Body of pancreas (tissue), 4 donors: ENCODE results near the gene FOXJ3.

Source experiments
- POLR2A ChIP-seq, 3 donors: fragments of 450-650 bp; IDR thresholded peaks; one replicate each; pipeline ENCODE4 v1.6.1; 2016; ENCODE audit warnings: antibody characterized with exemption in 3 of 3, mild to moderate bottlenecking in 2 of 3
- TF ChIP-seq, protein P1 (sequence below), 7 experiments: fragments of 450-650 bp in 4 of 7; fragments of 200-600 bp in 3 of 7; sonication (generic) in 3 of 7; IDR thresholded peaks; one replicate each; pipeline ENCODE4 v1.5.1; 2016 to 2019; ENCODE audit warnings: antibody characterized with exemption in 7 of 7

DNA sequence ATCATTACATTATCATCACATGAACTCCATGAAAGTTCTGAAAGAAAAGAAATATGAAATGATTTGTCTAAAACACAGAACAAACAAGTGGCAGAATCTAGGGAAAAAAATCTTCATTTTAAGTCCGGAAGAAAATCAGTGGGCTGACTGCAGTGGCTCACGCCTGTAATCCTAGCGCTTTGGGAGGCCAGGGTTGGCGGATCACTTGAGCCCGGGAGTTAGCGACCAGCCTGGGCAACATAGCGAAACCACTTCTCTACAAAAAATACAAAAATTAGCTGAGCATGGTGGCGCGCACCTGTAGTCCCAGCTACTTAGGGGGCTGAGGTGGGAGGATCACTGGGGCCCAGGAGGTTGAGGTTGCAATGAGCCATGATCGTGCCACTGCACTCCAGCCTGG lies 4.8 kb downstream of the FOXJ3 start:
- TF ChIP-seq POLR2A (IDR thresholded peaks at IDR 0.05) = no peak
- TF ChIP-seq, protein P1, sequence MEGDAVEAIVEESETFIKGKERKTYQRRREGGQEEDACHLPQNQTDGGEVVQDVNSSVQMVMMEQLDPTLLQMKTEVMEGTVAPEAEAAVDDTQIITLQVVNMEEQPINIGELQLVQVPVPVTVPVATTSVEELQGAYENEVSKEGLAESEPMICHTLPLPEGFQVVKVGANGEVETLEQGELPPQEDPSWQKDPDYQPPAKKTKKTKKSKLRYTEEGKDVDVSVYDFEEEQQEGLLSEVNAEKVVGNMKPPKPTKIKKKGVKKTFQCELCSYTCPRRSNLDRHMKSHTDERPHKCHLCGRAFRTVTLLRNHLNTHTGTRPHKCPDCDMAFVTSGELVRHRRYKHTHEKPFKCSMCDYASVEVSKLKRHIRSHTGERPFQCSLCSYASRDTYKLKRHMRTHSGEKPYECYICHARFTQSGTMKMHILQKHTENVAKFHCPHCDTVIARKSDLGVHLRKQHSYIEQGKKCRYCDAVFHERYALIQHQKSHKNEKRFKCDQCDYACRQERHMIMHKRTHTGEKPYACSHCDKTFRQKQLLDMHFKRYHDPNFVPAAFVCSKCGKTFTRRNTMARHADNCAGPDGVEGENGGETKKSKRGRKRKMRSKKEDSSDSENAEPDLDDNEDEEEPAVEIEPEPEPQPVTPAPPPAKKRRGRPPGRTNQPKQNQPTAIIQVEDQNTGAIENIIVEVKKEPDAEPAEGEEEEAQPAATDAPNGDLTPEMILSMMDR (IDR thresholded peaks at IDR 0.05) = no peak
